Tongue (tissue), 2 donors: ENCODE data around the gene TRIP4. TPM values are rescaled to one million over a fixed set of nuclear protein-coding genes. Genes with fewer than 3 reads are reported as not detected.
"Not testable (repeated sequence)": the region's sequence is repeated elsewhere in the genome, so short reads cannot be mapped to it uniquely, and the experiment has no call there.

Experiments used
- DNase-seq: peaks from one replicate; pipeline ENCODE4 v3.0.0-alpha.2; 2015
- total RNA-seq: library from RNA; depleted of rRNA; stranded (reverse); fragments of >200 nt; gene quantifications from one replicate; pipeline ENCODE4 v1.2.3, GENCODE V29; 2014

The TRIP4 gene
- total RNA-seq, 1 donor from 2014 or later: 16.6 TPM

- peak; percentile 99 for DNase-seq
Observed at GRCh38 chr15:64381000-64381751, 6.5 kb upstream of the TRIP4 start, which contains the start of gene PCLAF. PCLAF (minus strand) TSS chr15:64381441; CDS start chr15:64381371, 70 bp downstream.

GRCh38 chr15:64383760-64384159 lies 3.9 kb upstream of the TRIP4 start:
- DNase-seq: no peak

- no peak for DNase-seq
Observed at GRCh38 chr15:64386291-64386690, 1.3 kb upstream of the TRIP4 start.

- DNase-seq: no peak
Observed at GRCh38 chr15:64389036-64389435, 1.4 kb downstream of the TRIP4 start.

GRCh38 chr15:64392471-64392870 lies 4.8 kb downstream of the TRIP4 start:
- DNase-seq: not testable (repeated sequence)

- DNase-seq: no peak
Observed at GRCh38 chr15:64396789-64397188, 9.2 kb downstream of the TRIP4 start.

GRCh38 chr15:64398575-64398974 lies 10.9 kb downstream of the TRIP4 start:
- no peak for DNase-seq

- DNase-seq: no peak
Observed at GRCh38 chr15:64400583-64400982, 12.9 kb downstream of the TRIP4 start.

GRCh38 chr15:64412216-64412615 lies 24.6 kb downstream of the TRIP4 start:
- DNase-seq: no peak

GRCh38 chr15:64422697-64423096 lies 35.1 kb downstream of the TRIP4 start:
- DNase-seq: no peak

GRCh38 chr15:64423970-64424369 lies 36.3 kb downstream of the TRIP4 start:
- DNase-seq: no peak

GRCh38 chr15:64425221-64425620 lies 37.6 kb downstream of the TRIP4 start:
- DNase-seq: no peak

- peak; percentile 63 for DNase-seq
Observed at GRCh38 chr15:64426845-64427465, 39.3 kb downstream of the TRIP4 start.

GRCh38 chr15:64429448-64429847 lies 41.8 kb downstream of the TRIP4 start:
- DNase-seq: no peak

GRCh38 chr15:64430000-64430735 lies 42.5 kb downstream of the TRIP4 start:
- DNase-seq: peak; percentile 73

- no peak for DNase-seq
Observed at GRCh38 chr15:64437982-64438381, 50.3 kb downstream of the TRIP4 start.

- DNase-seq: no peak
Observed at GRCh38 chr15:64438653-64439447, 51.2 kb downstream of the TRIP4 start.

- DNase-seq: no peak
Observed at GRCh38 chr15:64441852-64442251, 54.2 kb downstream of the TRIP4 start.

- DNase-seq: no peak
Observed at GRCh38 chr15:64443016-64443415, 55.4 kb downstream of the TRIP4 start.

GRCh38 chr15:64443747-64444621 lies 56.3 kb downstream of the TRIP4 start:
- peak; percentile 37 for DNase-seq

GRCh38 chr15:64444836-64445235 lies 57.2 kb downstream of the TRIP4 start:
- DNase-seq: no peak
